Measurements from ENCODE around the gene CNNM4. TPM values are rescaled to one million over a fixed set of nuclear protein-coding genes. Genes with fewer than 3 reads are reported as not detected.

The CNNM4 gene
- polyA plus RNA-seq (ENCODE audit: insufficient read length in 4 of 4) = 10 to 100 TPM; 12.1 to 16.2 (median 13.4) TPM

DNA sequence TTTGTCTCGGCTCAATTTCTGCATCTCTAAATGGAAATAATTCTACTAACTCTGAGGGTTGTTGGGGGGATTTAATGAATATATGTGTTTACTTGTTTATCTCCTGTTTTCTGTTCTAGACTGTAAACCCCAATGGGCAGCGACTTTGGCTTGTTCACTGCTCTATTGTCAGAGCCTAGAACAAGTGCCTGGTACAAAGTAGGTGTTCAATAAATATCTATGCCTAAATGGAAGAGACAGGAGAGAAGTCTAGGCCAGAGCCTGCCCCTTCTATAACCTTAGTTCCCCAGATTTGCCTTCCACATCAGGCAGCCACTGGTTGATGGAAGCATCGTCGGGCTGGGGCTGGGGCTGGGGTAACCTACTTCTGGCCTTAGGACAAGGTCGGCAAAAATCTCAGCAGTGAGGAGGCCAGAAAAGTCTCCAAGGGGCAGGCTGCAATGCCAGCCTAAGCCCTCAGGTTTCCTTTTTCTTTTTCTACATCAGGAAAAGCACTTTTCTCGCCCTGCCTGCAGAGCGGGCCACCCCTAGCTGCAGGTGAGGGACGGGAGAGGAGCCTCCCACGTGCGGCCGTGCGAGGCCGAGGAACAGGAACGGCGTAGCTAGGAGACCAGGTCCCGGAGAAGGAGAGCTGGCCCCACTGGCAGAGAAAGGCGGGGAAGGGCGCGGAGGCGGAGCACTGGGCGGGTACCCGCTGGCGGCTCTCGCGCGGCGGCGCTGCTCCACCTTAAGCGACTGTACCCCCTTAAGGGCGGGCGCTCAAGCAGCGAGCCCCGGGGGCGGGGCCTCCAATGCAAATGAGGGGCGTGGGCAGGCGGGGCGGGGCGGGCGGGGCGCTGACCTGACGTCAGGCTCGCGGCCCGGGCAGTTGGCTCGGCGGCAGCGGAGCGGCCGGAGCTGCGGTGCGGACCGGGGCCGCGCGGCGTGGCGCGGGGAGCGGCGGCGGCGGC lies at the start of gene CNNM4:
Gene CNNM4 (plus strand): TSS at position 867 of the 950 bp plus-strand sequence. CDS start 98 bp downstream, outside the sequence.
- peak in 3 of 4 donors; percentile 75 to 86 (median 81) for DNase-seq (ENCODE audit: low read depth in 4 of 4, low spot score in 2 of 4)

DNA sequence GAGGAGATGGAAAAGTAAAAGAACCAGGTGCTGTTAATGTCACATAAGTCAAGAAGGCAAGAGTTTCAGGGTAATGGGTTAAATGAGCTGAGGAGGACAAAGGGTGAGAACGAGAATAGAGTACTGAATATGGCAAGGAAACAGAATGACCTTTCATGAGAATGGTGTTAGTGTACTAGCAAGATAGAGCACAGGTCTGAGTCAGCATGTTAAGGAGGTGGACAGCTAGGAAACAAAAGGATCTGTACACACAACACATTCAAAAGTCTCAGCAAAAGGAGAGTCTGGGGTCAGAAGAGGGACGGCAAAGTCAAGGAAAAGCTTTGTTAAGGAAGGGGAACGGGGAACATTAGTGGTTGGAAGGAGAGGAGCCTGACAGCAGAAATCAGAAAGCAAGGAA lies 49.7 kb upstream of the CNNM4 start:
- DNase-seq (ENCODE audit: low read depth in 4 of 4, low spot score in 2 of 4) = no peak

DNA sequence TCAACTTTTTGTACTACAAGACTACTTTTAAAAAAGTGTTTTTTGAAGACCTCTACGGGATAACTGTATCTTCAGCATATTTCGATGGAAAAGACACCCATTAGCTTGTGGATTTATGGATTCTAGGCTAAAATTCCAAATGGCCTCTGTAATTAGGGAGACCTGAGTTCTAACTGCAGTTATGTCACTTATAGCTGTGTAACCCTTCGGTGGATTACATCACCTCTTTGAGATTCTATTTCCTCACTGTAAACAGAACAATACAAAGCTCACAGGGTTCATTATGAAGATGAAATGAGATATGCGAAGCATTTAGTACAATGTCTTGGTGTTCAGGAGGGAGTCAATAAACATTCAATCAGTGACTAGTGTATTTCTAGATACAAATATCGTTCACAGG lies 45.0 kb upstream of the CNNM4 start:
- DNase-seq (ENCODE audit: low read depth in 4 of 4, low spot score in 2 of 4) = no peak

DNA sequence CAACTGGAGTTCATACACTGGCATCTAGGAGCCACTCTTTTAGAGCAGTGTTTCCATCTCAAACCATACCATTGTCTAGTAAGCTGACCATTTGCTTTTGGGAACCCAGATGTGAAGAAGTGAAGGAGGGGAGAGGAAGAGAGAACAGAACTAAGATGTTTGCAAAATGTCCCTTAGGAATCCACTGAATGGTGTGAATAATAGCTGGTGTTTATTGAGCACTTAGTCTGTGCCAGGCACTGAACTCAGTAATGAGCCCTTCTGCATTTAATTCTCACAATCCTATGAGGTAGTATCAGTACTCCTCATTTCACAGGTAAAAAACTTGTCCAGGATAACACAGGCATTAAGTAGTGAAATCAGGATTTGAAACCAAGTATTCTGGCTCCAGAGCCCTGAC lies 44.3 kb upstream of the CNNM4 start:
- no peak for DNase-seq (ENCODE audit: low read depth in 4 of 4, low spot score in 2 of 4)

DNA sequence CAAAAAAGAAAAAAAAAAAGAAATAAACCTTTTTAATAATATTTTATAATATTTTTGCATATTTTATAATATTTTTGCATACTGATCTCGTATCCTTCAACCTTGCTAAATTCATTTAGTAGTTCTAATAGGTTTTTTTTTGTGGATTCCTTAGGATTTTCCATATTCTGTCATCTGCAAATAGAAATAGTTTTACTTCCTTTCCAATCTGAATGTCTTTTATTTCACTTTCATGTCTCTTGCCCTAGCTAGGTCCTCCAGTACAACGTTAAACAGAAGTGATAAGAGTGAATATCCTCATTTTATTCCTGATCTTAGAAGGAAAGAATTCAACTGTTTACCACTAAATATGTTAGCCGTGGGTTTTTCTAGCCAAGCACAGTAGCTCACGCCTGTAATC lies 34.6 kb upstream of the CNNM4 start:
- DNase-seq (ENCODE audit: low read depth in 4 of 4, low spot score in 2 of 4) = no peak

DNA sequence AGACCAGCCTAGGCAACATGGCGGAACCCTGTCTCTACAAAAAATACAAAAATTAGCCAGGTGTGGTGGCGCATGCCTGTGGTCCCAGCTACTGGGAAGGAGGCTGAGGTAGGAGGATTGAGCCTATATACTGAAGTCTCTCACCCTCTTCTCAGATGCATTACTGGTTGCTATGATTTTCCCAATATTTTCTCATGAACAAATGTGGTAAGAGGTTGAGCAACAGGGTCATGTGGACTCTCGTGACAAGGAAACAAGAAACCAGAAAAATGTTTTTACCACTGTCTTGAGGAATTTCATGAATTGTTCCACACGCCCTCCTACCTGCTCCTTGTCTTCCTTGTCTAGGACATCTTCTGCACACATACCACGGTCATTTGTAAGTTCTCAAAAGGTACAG lies 33.3 kb upstream of the CNNM4 start:
- DNase-seq (ENCODE audit: low read depth in 4 of 4, low spot score in 2 of 4) = no peak

DNA sequence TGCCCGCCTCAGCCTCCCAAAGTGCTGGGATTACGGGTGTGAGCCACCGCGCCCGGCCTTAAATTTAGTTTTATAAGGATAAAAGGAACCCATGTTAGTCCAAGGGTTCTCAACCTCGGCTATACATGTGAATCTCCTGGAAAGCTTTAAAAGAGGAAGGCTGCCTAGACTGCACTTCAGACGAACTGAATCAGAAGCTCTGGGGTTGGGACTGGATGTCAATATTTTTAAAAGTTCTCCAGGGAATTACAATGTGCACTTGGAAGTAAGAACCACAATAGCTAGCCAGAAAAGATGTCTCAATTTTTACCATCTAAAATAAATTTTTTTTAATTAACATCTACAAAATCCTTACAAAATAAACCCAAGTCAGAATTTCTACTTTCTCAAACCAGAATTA lies 31.0 kb upstream of the CNNM4 start:
- DNase-seq (ENCODE audit: low read depth in 4 of 4, low spot score in 2 of 4) = no peak

DNA sequence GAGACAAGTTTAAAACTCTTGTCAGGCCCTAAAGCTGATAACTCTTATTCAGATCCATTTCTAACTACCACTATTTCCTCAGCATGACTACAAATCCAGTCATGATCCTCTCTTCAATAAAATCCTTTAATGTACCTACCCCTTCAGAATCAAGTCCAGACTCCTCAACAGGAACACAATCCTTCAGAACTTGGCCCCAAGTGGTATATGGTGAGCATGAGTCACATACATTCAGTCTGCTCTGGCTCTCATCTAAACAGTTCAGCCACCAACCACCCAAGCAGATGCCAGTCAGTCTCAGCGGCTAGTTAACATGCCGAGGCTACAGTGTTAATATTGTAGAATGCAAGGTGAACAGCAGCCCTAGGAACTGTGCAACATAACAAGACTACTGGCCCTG lies 30.5 kb upstream of the CNNM4 start:
- no peak for DNase-seq (ENCODE audit: low read depth in 4 of 4, low spot score in 2 of 4)

DNA sequence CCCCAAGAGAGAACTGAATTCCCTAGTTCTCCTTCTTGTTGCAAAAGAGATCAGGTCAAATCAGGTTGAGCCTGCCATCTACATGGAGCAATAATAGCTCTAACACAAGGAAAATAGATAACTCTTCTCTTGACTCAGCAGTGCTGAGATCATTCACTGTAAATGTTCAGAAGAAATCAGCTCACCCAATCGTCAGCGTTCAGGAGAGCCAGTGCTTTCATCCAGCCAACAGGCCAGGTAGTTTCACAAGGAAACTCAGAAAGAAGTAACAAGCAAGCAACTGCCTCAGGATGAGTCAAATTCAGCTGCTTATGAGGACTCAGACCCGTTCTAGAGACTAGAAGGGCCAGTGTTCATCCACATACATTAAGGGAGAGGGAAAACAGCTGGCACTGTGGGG lies 26.8 kb upstream of the CNNM4 start:
- DNase-seq (ENCODE audit: low read depth in 4 of 4, low spot score in 2 of 4) = no peak

DNA sequence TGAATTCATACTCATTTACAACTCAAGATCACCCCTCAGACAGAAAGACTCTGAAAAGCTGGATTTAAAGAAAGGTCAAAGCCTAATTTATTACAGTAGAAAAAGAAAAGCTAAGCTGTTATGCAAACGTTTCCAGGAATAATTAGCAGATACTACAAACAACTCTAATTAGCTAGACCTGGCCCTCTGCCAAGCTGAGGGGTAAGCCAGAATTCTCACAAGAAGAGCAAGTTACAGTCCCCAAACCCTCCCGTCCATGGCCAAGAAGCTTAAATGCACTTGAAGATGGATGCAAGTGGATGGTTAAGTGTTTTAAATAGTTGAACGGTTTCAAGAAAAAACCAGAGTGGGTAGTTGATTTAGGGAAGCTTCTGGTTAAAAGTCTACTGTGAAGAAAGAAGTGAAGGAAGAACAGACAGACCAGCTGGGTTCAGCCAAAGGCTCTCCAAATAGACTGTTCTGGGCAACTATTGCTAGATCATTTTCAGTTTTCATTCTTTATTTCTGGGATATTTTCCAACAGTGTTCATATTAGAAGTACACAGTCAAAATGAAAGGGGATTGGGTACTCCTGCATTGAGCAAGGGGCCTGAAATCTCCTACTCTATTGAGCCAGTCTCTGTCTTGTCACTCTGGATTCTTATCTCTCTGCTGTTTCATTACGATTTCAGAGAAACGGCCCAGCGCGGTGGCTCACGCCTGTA lies 25.7 kb upstream of the CNNM4 start:
- no peak for DNase-seq (ENCODE audit: low read depth in 4 of 4, low spot score in 2 of 4)

DNA sequence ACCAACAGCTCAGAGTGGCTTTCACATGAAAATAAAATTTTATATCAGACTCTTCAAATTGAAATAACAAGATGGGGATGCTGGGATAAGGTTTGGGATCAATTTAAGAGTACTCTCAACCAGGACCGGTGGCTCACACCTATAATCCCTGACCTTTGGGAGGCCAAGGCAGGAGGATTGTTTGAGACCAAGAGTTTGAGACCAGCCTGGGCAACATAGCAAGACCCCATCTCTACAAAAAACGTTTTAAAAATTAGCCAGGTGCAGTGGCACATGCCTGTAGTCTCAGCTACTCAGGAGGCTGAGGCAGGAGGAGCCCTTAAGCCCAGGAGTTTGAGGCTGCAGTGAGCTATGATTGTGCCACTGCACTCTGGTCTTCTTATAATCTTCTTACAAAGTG lies 23.5 kb upstream of the CNNM4 start:
- no peak for DNase-seq (ENCODE audit: low read depth in 4 of 4, low spot score in 2 of 4)

DNA sequence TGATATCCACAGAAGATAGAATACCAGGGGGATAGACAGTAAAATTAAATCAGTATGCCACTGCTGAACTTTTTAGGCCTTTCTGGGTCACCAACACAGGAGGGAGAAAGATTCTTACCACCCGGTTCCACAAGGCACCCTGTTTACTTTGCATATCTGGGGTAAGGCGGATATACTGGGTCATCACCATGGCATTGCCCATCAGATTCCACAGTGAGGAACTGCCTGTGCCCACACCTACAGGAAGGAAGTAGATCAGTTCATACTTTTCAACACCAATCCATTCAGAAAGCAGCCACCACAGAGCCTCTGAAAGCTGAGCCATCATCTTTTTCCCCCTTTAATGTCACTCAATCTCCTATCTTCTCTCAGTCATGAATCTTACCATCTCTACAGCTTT lies 22.9 kb upstream of the CNNM4 start:
- DNase-seq (ENCODE audit: low read depth in 4 of 4, low spot score in 2 of 4) = no peak

DNA sequence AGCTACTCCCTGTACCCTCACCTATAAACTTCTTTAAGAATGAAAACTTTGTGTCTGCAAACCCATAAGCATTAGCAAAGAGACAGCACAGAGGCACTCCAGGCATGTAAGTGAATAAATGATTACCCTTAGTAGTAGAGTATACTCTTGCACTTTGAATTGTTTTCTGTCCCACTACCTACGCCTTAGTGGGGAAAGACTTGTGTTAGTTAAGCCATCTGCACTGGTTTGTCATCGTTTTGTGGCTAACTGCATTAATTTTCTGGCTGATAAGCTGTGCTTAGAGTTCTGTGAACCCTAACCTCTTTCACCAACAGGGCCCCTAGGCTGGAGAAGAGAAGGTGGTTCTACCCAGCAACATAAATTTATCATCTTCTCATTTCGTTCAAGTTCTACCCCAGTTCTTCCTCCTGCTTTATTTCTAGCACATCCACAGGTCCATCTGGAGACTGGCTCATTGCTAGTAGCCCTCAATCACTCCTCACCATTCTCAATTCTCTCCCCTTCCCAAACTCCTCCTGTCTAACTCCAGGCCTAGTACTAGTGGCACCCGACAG lies 21.5 kb upstream of the CNNM4 start:
- DNase-seq (ENCODE audit: low read depth in 4 of 4, low spot score in 2 of 4) = no peak

DNA sequence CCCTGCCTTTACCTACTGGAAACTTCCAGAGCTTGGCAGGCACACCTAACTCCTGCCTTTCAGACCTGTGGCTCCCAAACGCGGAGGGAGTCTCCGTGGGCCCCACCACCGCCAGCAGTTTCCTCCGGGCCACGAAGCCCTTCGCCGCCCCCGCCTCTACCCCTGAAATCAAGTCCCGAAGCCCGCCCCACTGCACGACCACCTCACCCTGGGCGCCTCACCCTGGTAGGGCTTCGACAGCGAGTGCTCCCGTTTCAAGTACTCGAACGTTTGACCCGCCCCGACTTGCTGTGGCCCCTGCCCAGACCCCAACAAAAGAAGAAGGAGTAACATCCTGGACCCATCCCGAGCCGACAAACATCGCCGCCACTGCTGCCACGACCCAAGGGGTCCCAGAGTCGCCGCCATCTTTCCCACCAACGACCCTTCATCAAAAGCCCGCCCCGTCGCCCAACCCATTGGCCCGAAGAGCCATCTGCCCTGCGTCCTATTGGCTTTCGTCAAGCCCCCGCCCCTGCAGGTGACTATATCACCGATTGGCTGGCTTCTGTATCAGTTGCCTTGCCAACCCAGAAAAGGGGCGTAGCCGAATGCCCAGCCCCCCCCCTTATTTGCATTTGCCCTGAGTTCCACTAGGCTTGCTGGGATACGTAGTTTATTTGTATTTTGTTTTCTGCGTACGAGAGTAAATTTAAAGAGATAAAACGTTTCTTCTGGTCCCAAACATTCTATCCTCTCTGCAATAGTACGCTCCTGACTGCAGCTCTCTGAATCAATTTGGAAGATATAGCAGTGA lies 20.9 kb upstream of the CNNM4 start, which contains the start of gene LMAN2L:
Gene LMAN2L (minus strand): TSS at position 432 of the 796 bp plus-strand sequence. CDS start 24 bp downstream, at position 408.
- DNase-seq (ENCODE audit: low read depth in 4 of 4, low spot score in 2 of 4) = peak in 3 of 4 donors; percentile 86 to 97 (median 92)

DNA sequence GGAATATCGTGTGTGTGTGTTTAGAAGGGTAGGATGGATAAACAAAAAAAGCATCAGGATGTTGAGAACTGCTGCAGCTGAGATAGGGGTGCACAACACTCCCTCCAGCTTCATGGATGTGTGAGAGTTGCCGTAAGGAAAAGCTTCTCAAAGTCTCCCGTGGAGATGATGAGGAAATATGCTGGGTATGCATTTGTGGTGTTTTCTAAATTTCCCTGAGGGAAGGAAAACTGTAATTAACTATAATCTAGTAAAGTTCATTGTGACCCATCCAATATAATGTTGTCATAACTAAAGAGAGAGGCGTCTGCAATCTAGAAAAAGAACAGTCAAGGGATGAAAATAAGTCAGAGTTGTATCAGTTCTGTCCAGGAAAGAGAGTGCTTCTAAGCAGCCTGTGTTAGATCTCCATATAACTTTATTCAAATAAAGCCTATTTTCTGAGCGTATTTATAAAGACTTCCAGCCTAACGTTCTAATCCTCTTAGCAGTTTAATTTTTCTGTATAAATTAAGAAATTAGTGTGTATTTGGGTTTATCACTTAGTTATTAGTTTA lies 13.6 kb upstream of the CNNM4 start:
- DNase-seq (ENCODE audit: low read depth in 4 of 4, low spot score in 2 of 4) = no peak

DNA sequence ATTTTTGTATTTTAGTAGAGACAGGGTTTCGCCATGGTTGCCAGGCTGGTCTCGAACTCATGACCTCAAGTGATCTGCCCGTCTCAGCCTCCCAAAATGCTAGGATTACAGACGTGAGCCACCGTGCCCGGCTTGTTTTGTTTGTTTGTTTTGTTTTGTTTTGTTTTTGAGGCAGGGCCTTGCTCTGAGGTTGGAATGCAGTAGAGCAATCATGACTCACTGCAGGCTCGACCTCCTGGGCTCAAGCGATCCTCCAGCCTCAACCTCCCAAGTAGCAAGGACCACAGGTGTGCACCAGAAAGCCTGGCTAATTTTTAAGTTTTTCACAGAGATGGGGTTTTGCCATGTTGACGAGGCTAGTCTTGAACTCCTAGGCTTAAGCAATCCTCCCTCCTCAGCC lies 8.9 kb upstream of the CNNM4 start:
- DNase-seq (ENCODE audit: low read depth in 4 of 4, low spot score in 2 of 4) = no peak

DNA sequence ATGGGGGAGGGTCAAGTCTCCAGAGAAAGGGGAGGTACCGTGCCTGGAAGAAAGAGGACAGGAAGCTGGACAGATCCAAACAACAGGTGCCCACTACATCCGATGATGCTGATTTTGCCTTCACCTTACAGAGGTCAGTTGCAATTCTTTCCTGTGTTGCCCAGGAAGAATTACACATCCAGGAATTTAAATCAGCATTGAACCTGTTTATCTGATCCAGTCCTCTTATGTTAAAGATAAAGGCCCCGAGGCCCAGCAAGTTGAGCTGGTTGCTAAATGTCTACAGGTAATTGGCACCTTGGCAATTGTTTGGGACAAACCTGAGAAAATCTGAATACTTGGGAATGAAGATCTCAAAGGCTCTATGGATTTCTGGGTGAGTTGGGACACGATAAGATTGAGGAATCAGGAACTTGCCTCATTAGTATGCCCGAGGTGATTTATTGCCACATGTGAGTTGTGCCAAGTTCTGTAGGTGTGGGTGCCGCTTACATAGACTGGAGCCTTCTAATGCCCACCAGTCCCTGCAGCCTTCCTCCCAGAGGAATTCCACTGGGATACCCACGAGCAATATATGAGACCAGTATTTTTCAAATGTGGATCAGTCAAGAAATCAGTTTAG lies 6.9 kb upstream of the CNNM4 start:
- DNase-seq (ENCODE audit: low read depth in 4 of 4, low spot score in 2 of 4) = no peak

DNA sequence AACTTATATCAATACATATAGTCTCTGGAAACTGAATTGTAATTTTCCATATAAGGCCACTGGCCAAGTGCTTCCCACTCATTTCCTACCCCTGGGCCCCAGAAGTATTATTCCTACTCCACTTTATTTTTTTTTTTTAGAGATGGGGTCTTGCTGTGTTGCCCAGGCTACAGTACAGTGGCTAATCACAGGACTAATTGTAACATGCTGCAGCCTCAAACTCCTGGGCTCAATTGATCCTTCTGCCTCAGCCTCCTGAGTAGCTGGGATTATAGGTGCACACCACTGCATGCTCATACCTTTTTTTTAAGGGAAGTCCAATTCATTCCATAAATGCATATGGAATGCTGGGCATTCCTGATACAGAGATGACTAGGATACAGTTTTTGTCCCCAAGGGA lies 6.4 kb upstream of the CNNM4 start:
- DNase-seq (ENCODE audit: low read depth in 4 of 4, low spot score in 2 of 4) = no peak

DNA sequence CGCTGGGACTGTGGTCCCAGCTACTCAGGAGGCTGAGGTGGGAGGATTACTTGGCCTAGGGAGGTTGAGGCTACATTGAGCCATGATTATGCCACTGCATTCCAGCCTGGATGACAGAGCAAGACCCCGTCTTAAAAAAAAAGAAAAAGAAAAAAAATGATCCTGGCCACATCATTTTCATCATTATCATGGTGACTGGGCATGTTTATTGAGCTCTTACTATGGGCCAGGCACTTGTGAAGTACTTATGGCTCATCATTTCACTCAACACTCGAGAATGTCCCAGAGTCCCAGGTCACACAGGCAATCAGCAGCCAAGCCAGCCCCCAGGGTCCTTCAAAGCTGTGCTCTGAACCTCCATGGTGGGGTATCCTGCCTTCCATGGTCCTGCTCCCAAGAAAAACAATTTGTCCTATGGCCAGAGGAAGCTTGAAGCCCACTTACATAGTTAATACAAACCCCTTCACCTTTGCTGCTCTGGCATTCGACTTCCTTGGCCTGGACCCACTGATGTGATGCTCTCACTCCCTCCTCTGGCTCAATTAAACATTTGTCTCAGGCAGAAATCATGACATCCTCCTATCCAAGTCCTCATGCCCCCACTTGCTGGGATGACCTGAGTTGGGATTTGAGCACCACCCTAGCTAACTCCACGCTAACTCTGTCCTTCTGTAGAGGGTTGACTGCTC lies 3.8 kb upstream of the CNNM4 start:
- DNase-seq (ENCODE audit: low read depth in 4 of 4, low spot score in 2 of 4) = no peak

All from left renal cortex interstitium (tissue), 4 donors.